SK-N-SH (cell line): ENCODE results near the gene NCAPD3. TPM values are rescaled to one million over a fixed set of nuclear protein-coding genes. Genes with fewer than 3 reads are reported as not detected.
"Not testable (repeated sequence)": the region's sequence is repeated elsewhere in the genome, so short reads cannot be mapped to it uniquely, and the experiment has no call there.

Experiments used
- CTCF ChIA-PET: fragments of 300-600, 350-600 bp; formaldehyde crosslinking; extraction: SDS; loops from one replicate; lab custom pipeline; 2021; lab: Yijun Ruan, JAX
- POLR2A ChIA-PET: fragments of 350-600 bp; sonication (Branson Sonifier 250); formaldehyde crosslinking; extraction: SDS; loops from one replicate; lab custom pipeline; 2020; ENCODE audit warnings: antibody characterized with exemption, inconsistent platforms; lab: Yijun Ruan, JAX
- DNase-seq: peaks from one replicate; pipeline ENCODE4 v3.0.0; 2012
- H2AFZ ChIP-seq: fragments of 200-600 bp; sonication (generic); 2 replicates; pipeline ENCODE4 v1.8.1; 2016; ENCODE audit warnings: antibody characterized with exemption, mild to moderate bottlenecking, low read depth
- H3F3A ChIP-seq: fragments of 200-600 bp; sonication (generic); replicated peaks from 2 replicates; pipeline ENCODE3; 2016; ENCODE audit warnings: antibody characterized with exemption, mild to moderate bottlenecking; ENCODE audit not compliant: insufficient read depth
- H3K27ac ChIP-seq, 2 experiments: fragments of 200-500 bp in 1 of 2; fragments of 200-600 bp in 1 of 2; sonication (Bioruptor generic) in 1 of 2; sonication (generic), shearing (Covaris generic) in 1 of 2; 2 replicates each; pipeline versions ENCODE4 v1.5.1 to v1.6.1; 2014 to 2016; ENCODE audit warnings: low read depth in 2 of 2, inconsistent platforms in 1 of 2, low read length in 1 of 2, mild to moderate bottlenecking in 1 of 2, mixed read lengths in 1 of 2
- H3K27me3 ChIP-seq: fragments of 200-600 bp; sonication (generic), shearing (Covaris generic); 2 replicates; pipeline ENCODE4 v1.6.1; 2016; ENCODE audit warnings: mixed run types; ENCODE audit not compliant: insufficient read depth
- H3K36me3 ChIP-seq, 2 experiments: fragments of 200-500 bp in 1 of 2; fragments of 200-600 bp in 1 of 2; sonication (Bioruptor generic) in 1 of 2; sonication (generic) in 1 of 2; replicated peaks in 1 of 2; 2 replicates each; pipeline versions ENCODE3 to v1.5.1; 2014 to 2016; ENCODE audit warnings: low read length in 1 of 2, mild to moderate bottlenecking in 1 of 2; ENCODE audit not compliant: insufficient read depth in 2 of 2, control insufficient read depth in 1 of 2
- H3K4me1 ChIP-seq, 2 experiments: fragments of 200-500 bp in 1 of 2; fragments of 200-600 bp in 1 of 2; sonication (Bioruptor generic) in 1 of 2; sonication (generic), shearing (Covaris generic) in 1 of 2; 2 replicates each; pipeline versions ENCODE4 v1.5.1 to v1.6.1; 2014 to 2016; ENCODE audit warnings: low read depth in 1 of 2, low read length in 1 of 2, mixed run types in 1 of 2; ENCODE audit not compliant: insufficient read depth in 2 of 2, control insufficient read depth in 1 of 2
- H3K4me2 ChIP-seq: fragments of 200-600 bp; sonication (generic), shearing (Covaris generic); 2 replicates; pipeline ENCODE4 v1.6.1; 2017; ENCODE audit warnings: mixed run types
- H3K4me3 ChIP-seq, 2 experiments: fragments of 200-500 bp in 1 of 2; fragments of 200-600 bp in 1 of 2; sonication (Bioruptor generic) in 1 of 2; sonication (generic), shearing (Covaris generic) in 1 of 2; 2 replicates each; pipeline versions ENCODE4 v1.5.1 to v1.8.1; 2014 to 2016; ENCODE audit warnings: low read depth in 2 of 2, inconsistent platforms in 1 of 2, low read length in 1 of 2, mild to moderate bottlenecking in 1 of 2, mixed read lengths in 1 of 2, moderate library complexity in 1 of 2
- H3K79me2 ChIP-seq: fragments of 200-600 bp; sonication (generic); 2 replicates; pipeline ENCODE4 v1.8.1; 2017; ENCODE audit warnings: mild to moderate bottlenecking; ENCODE audit not compliant: insufficient read depth
- H3K9ac ChIP-seq: fragments of 200-600 bp; sonication (generic); 2 replicates; pipeline ENCODE4 v1.6.1; 2017; ENCODE audit warnings: mixed run types
- H3K9me2 ChIP-seq: fragments of 200-600 bp; sonication (generic); 2 replicates; pipeline ENCODE4 v1.6.1; 2017; ENCODE audit warnings: mixed run types
- H3K9me3 ChIP-seq: fragments of 200-600 bp; sonication (generic); 2 replicates; pipeline ENCODE4 v1.6.1; 2017; ENCODE audit warnings: mixed run types, mild to moderate bottlenecking, moderate library complexity
- H4K20me1 ChIP-seq: fragments of 200-600 bp; sonication (generic); 2 replicates; pipeline ENCODE4 v1.6.1; 2017; ENCODE audit warnings: mild to moderate bottlenecking, mixed run types; ENCODE audit not compliant: insufficient read depth
- CHD2 ChIP-seq: fragments of 150-350 bp; IDR thresholded peaks from 2 replicates; pipeline ENCODE4 v1.6.1; 2018; ENCODE audit warnings: low read length; ENCODE audit not compliant: partially characterized antibody
- ELF1 ChIP-seq: IDR thresholded peaks from 2 replicates; pipeline ENCODE4 v1.4.0; 2012
- EP300 ChIP-seq, 2 experiments: IDR thresholded peaks; 2 replicates each; pipeline versions ENCODE4 v1.4.0 to v1.6.1; 2012; ENCODE audit warnings: borderline replicate concordance in 1 of 2, low read depth in 1 of 2, low read length in 1 of 2
- EZH2phosphoT487 ChIP-seq: fragments of 200-600 bp; sonication (generic); IDR thresholded peaks from 2 replicates; pipeline ENCODE4 v1.6.1; 2017; ENCODE audit warnings: low read depth, mixed run types, mild to moderate bottlenecking, antibody characterized with exemption, moderate library complexity, borderline replicate concordance
- FOSL2 ChIP-seq: IDR thresholded peaks from 2 replicates; pipeline ENCODE4 v1.4.0; 2012; ENCODE audit warnings: low read depth, mild to moderate bottlenecking, moderate library complexity, borderline replicate concordance
- GABPA ChIP-seq: IDR thresholded peaks from 2 replicates; pipeline ENCODE4 v1.4.0; 2012; ENCODE audit warnings: low read depth, mild to moderate bottlenecking
- GATA2 ChIP-seq: sonication (generic); formaldehyde crosslinking; IDR thresholded peaks from 2 replicates; pipeline ENCODE4 v1.5.0; 2020; ENCODE audit warnings: mild to moderate bottlenecking, missing genetic modification reagents
- JUND ChIP-seq: IDR thresholded peaks from 2 replicates; pipeline ENCODE4 v1.4.0; 2012
- MEF2A ChIP-seq: IDR thresholded peaks from 2 replicates; pipeline ENCODE4 v1.4.0; 2012; ENCODE audit warnings: low read depth, borderline replicate concordance
- NFIC ChIP-seq: IDR thresholded peaks from 2 replicates; pipeline ENCODE4 v1.4.0; 2012; ENCODE audit warnings: borderline replicate concordance
- POLR2AphosphoS5 ChIP-seq: IDR thresholded peaks from 2 replicates; pipeline ENCODE4 v1.6.1; 2012; ENCODE audit warnings: low read depth, low read length
- RCOR1 ChIP-seq: fragments of 150-350 bp; IDR thresholded peaks from 2 replicates; pipeline ENCODE4 v1.6.1; 2017; ENCODE audit warnings: antibody characterized with exemption, low read length
- RXRA ChIP-seq: IDR thresholded peaks from 2 replicates; pipeline ENCODE4 v1.4.0; 2012; ENCODE audit warnings: low read depth, mild to moderate bottlenecking, borderline replicate concordance
- SIN3A ChIP-seq: IDR thresholded peaks from 2 replicates; pipeline ENCODE4 v1.6.1; 2012; ENCODE audit warnings: low read depth, mild to moderate bottlenecking, low read length, moderate library complexity, borderline replicate concordance
- TAF1 ChIP-seq: IDR thresholded peaks from 2 replicates; pipeline ENCODE4 v1.6.1; 2012; ENCODE audit warnings: low read depth, mild to moderate bottlenecking, low read length, moderate library complexity, borderline replicate concordance
- YY1 ChIP-seq: IDR thresholded peaks from 2 replicates; pipeline ENCODE4 v1.4.0; 2012; ENCODE audit warnings: low read depth, mild to moderate bottlenecking
- WGBS: methylation state at CpG from one replicate; pipeline ENCODE4 v1.1.6; 2017; ENCODE audit warnings: low lambda C conversion rate; 5-methylcytosine and 5-hydroxymethylcytosine counted together
- polyA plus RNA-seq, 3 experiments: library from polyadenylated mRNA; depleted of rRNA; stranded (reverse); fragments of >200 nt; gene quantifications; 2 replicates each; pipeline ENCODE4 v1.2.3, GENCODE V29; 2012

Gene NCAPD3
- polyA plus RNA-seq, 1 of the 3 experiments (the other 2 are of a cell fraction): 19.5 TPM

DNA sequence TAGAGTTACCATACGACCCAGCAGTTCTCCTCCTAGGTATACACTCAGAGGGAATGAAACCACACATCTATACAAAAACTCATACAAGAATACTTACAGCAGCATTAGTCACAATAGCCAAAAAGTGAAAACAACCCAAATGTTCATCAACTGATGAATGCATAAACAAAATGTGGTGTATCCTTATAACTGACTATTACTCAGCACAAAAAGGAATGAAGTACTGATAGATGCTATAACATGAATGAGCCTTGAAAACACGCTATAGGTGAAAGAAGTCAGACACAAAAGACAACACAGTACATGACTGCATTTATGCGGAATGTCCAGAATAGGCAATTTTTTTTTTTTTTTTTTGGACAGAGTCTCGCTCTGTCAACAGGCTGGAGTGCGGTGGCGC, 23.1 kb downstream of the NCAPD3 start:
- Histone ChIP-seq H3K9me2 (no peaks in the 10 kb centered on the region), H3K9me3 (no peaks in the 10 kb centered on the region), H4K20me1 (no peaks in the 10 kb centered on the region), H3K36me3 (peaks cover 42 to 59% of the 10 kb centered on the region in 2 experiments), H3K79me2 (no peaks in the 10 kb centered on the region), H3K27ac (no peak overlapping the region), H3K4me2 (no peak overlapping the region), H3K27me3 (no peaks in the 10 kb centered on the region), H3F3A (no peaks in the 10 kb centered on the region), H3K4me3 (no peak overlapping the region), H3K4me1 (peaks cover 0 to under 1% of the 10 kb centered on the region in 2 experiments; a peak in 2 of 4 replicates), H3K9ac (no peak overlapping the region), H2AFZ (no peak overlapping the region)
- CTCF ChIA-PET: interaction anchor here (1.3 kb wide), 1 partner anchor 14 kb away, joined by 3 read pairs; no protein-coding TSS in a partner anchor
- TF ChIP-seq ELF1 (no peak), MEF2A (no peak), CHD2 (no peak), RXRA (no peak)
- WGBS: 96% methylated on average over 6 of the region's 6 CpGs
- POLR2A ChIA-PET: no interaction called here
- DNase-seq: no peak

DNA sequence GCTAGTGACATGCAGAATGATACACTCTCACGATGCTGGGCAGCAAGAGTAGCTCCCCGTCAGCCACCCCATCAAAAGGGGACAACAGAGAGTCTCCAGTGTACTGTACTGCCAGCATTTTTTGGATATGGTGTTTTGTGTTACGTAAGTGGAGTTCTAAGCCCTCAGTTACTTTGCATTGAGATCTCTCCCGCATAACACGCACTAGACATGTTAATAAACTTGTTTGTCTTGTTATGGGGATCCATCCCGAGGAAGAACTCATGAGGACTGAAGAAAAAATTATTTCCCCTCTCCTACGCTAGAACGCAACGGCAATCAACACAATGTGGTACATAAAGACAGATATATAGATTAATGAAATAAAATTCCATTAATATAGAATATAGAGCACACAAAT, 24.2 kb downstream of the NCAPD3 start:
- peaks cover 45 to 60% of the 10 kb centered on the region in 2 experiments for H3K36me3 ChIP-seq
- no peak overlapping the region for H3K4me2 ChIP-seq
- POLR2A ChIA-PET: no interaction called here
- no peaks in the 10 kb centered on the region for H3K79me2 ChIP-seq
- no peak overlapping the region for H2AFZ ChIP-seq
- no peak overlapping the region for H3K27ac ChIP-seq
- no peak overlapping the region for H3K9ac ChIP-seq
- H3K9me2 ChIP-seq: no peaks in the 10 kb centered on the region
- H3K4me1 ChIP-seq: no peaks in the 10 kb centered on the region; a peak in 1 of 4 replicates
- no peaks in the 10 kb centered on the region for H3K27me3 ChIP-seq
- H3K4me3 ChIP-seq: no peak overlapping the region
- TF ChIP-seq FOSL2 (no peak), RCOR1 (no peak), GATA2 (no peak), NFIC (no peak), EP300 (IDR thresholded peaks at IDR 0.05; ENCODE audit: borderline replicate concordance in 1 of 2, low read depth in 1 of 2, low read length in 1 of 2) (no peak), TAF1 (no peak)
- TF ChIP-seq, all 33 proteins: peak for 0
- DNase-seq: no peak
- H4K20me1 ChIP-seq: no peaks in the 10 kb centered on the region
- CTCF ChIA-PET: interaction anchor here (1.3 to 1.7 kb wide), 2 partner anchors 13 to 149 kb away, joined by 3 to 5 read pairs; no protein-coding TSS in a partner anchor
- H3K9me3 ChIP-seq: no peaks in the 10 kb centered on the region
- no peaks in the 10 kb centered on the region for H3F3A ChIP-seq
- WGBS: 89% methylated on average over 9 of the region's 9 CpGs

DNA sequence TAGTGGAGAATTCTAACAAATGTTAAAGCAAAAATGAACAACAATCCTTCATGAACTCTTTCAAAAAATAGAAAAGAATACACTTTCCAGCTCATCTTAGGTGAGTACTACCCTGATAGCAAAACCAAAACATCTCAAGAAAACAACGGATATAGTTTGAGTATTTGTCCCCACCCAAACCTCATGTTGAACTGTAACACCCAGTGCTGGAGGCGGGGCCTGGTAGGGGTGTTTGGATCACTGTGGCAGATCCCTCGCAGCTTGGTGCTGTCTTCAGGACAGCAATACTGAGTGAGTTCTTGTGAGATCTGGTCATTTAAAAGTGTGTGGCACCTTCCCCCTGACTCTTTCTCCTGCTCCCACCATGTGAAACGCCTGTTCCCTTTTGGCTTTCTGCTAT, 27.0 kb downstream of the NCAPD3 start:
- ChIA-PET CTCF (interaction anchor here (0.7 to 2.3 kb wide), 3 partner anchors 10 to 146 kb away, joined by 3 to 11 read pairs (median 4); no protein-coding TSS in a partner anchor), POLR2A (no interaction called here)
- no peaks in the 10 kb centered on the region for H3K27me3 ChIP-seq

DNA sequence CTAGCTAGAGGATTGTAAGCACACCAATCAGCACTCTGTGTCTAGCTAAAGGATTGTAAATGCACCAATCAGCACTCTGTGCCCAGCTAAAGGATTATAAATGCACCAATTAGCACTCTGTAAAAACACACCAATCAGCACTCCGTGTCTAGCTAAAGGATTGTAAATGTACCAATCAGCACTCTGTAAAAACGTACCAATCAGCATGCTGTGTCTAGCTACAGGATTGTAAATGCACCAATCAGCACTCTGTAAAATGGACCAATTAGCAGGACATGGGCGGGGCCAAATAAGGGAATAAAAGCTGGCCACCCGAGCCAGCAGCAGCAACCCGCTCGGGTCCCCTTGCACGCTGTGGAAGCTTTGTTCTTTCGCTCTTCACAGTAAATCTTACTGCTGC, 35.7 kb downstream of the NCAPD3 start:
- not testable (repeated sequence) for H3K27ac ChIP-seq, H3K4me2 ChIP-seq, H4K20me1 ChIP-seq, H3F3A ChIP-seq, H3K9me3 ChIP-seq, H3K9ac ChIP-seq, H3K9me2 ChIP-seq, H3K27me3 ChIP-seq, H2AFZ ChIP-seq, H3K4me1 ChIP-seq, H3K4me3 ChIP-seq, H3K79me2 ChIP-seq, DNase-seq
- peaks cover 50 to 67% of the 10 kb centered on the region in 2 experiments for H3K36me3 ChIP-seq
- 92% methylated on average over 7 of the region's 8 CpGs for WGBS
- ChIA-PET POLR2A (interaction anchor here (1.0 kb wide), 1 partner anchor 36 kb away, joined by 4 read pairs; the partner anchor contains the start of genes NCAPD3 and VPS26B), CTCF (interaction anchor here (1.3 to 1.8 kb wide), 3 partner anchors 137 to 261 kb away, joined by 4 to 5 read pairs (median 5); no protein-coding TSS in a partner anchor)

More for the DNA sequence above, 27.0 kb downstream of the NCAPD3 start:
- Histone ChIP-seq H3F3A (no peaks in the 10 kb centered on the region), H3K4me2 (no peak overlapping the region)
- no peak for TF ChIP-seq POLR2AphosphoS5
- no peak for TF ChIP-seq RCOR1
- no peak for TF ChIP-seq CHD2
- TF ChIP-seq MEF2A: no peak
- TF ChIP-seq YY1: no peak
- no peak for TF ChIP-seq NFIC
- no peak for TF ChIP-seq ELF1
- no peak for TF ChIP-seq SIN3A
- no peak for TF ChIP-seq EP300 (IDR thresholded peaks at IDR 0.05; ENCODE audit: borderline replicate concordance in 1 of 2, low read depth in 1 of 2, low read length in 1 of 2)
- TF ChIP-seq GABPA: no peak
- TF ChIP-seq JUND: no peak
- TF ChIP-seq EZH2phosphoT487: no peak
- TF ChIP-seq, all 33 proteins: peak for 0
- H3K27ac ChIP-seq: no peak overlapping the region
- H4K20me1 ChIP-seq: no peaks in the 10 kb centered on the region
- H3K9ac ChIP-seq: no peak overlapping the region
- no peaks in the 10 kb centered on the region for H3K9me3 ChIP-seq
- H3K36me3 ChIP-seq: peaks cover 47 to 56% of the 10 kb centered on the region in 2 experiments
- H3K4me3 ChIP-seq: no peak overlapping the region
- no peak overlapping the region for H2AFZ ChIP-seq
- H3K79me2 ChIP-seq: no peaks in the 10 kb centered on the region
- WGBS: 94% methylated on average over 4 of the region's 4 CpGs
- no peaks in the 10 kb centered on the region for H3K9me2 ChIP-seq
- DNase-seq: no peak
- no peaks in the 10 kb centered on the region; a peak in 1 of 4 replicates for H3K4me1 ChIP-seq
